HG02943 (cell line): ENCODE results near the gene PROM1.

Source experiments
- ATAC-seq: cut with Tn5 transposase; IDR thresholded peaks from one replicate; pipeline ENCODE4 v1.9.1; 2021; ENCODE audit warnings: mild to moderate bottlenecking, low read depth, moderate library complexity; ENCODE audit not compliant: unreplicated experiment

Gene PROM1

DNA sequence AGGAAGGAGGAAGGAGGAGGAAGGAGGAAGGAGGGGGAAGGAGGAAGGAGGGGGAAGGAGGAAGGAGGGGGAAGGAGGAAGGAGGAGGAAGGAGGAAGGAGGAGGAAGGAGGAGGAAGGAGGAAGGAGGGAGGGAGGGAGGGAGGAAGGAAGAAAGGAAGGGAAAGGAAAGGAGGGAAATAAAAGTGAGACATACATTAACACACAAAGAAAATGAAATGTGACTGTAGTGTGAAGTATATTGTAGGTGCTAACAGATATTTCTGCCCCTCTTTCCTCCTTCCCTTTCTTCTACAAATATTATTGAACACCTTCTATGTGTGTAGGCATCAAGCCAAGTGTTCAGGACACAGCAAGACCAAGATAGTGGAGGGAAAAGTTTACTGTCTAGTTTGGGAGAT, 26.4 kb upstream of the PROM1 start:
- no peak for ATAC-seq

DNA sequence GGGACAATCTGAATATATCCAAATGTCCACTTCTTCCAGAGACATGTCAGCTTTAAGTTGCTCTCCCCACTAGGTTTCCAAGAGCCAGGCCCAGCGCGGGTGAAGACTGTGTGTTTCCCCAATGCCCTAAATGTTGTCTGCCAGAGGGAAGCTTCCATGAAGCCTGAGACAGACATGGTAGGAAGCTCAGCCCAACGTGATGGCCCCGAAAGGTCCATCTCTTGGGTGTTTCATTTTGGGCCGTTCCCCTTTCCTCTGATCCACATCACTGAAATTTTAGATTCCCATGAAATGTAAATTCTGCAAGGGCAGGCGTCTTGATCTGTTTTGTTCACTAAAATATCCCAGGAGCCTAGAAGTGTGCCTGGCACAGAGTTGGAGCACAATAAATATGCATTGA, 25.4 kb upstream of the PROM1 start:
- ATAC-seq: no peak

DNA sequence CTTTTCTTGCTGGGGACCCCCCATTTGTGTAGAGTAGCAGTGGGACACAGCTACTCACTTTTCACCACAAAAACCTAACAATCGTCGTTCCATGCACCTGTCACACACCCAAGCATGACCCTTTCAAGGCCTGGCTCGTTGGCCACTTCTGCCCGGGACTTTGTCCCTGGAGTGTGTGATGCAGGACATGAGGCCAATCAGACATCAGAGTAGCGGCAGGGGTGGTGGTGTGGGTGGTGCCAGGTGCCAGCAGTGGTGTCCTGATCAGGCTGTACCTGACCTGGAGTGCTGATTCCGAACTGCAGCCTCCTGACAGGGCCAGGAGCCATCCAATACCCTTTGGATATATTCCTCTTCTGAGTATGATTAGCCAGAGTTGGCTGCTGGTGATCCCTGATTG, 23.1 kb upstream of the PROM1 start:
- ATAC-seq: no peak

DNA sequence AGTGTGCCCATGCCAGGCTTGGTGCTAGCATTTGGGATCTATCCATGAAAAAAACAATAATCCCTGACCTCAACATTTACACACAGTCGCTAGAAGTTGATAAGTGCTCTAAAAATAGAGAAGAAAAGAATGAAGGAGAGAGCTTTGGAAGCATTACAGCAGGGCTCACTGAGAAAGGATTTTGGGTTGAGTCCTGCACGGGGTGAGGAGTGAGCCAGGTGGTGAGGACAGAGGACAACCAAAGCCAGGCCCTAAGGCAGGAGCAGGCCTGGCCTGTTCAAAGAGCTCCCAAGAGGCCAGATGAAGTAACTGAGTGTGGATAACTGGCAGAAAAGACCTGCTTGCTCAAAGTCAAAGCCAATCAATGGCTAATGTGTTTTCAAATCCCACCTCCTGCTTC, 20.7 kb upstream of the PROM1 start:
- no peak for ATAC-seq

DNA sequence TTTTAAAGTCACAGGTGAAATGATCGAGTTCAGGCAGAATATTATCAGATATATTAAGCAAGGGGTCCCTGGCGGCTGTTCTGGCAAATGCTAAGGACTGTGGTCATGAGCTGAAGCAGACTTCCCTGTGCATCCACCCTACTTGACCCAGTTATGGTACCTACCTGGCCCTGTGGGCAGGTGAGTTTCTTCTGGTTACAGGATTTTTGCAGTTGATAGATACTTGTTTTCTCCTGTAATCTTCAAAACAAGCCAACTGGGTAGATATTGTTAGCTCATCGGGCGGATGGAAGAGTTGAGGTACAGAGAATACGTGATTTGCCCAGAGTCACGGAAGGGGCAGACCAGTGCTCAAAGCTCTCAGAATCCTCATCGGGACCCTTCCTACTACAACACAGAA, 18.5 kb upstream of the PROM1 start:
- ATAC-seq: no peak

DNA sequence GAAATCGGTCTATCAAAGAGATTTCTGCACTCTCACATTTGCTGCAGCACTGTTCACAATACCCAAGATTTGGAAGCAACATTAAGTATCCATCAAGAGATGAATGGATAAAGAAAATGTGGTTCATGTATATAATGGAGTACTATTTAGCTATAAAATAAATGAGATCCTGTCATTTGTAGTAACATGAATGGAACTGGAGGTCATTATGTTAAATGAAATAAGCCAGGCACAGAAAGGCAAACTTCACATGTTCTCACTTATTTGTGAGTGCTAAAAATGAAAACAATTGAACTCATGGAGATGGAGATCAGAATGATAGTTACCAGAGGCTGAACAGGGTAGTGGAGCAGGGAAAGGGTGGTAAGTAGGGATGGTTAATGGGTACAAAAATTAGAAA, 17.0 kb upstream of the PROM1 start:
- ATAC-seq: no peak

DNA sequence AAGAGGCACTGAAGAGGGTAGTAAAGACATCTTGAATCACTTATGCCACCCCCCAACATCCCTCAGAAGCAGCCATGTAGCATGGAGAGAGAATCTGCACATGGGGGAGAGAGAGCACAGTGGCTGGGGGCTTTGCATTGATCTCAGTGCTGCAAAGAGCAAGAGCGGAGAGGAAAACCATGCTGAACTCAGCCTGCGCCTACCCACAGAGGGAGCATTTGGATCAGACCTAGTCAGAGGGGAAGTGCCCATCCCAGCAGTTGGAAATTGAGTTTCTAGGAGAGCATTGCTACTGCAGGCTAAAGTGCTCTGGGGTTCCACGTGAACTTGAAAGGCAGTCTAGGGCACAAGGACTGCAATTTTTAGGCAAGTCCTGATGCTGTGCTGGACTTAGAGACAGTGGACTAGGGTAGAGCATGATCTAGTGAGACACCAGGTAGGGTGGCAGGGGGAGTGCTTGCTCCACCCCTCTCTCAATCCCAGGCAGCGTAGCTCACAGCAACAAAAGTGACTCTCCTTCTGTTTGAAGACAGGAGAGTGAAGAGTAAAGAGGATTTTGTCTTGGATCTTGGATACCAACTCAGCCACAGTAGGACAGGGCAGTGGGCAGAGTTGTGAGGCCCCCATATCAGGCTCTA, 9.0 kb upstream of the PROM1 start:
- ATAC-seq: no peak

DNA sequence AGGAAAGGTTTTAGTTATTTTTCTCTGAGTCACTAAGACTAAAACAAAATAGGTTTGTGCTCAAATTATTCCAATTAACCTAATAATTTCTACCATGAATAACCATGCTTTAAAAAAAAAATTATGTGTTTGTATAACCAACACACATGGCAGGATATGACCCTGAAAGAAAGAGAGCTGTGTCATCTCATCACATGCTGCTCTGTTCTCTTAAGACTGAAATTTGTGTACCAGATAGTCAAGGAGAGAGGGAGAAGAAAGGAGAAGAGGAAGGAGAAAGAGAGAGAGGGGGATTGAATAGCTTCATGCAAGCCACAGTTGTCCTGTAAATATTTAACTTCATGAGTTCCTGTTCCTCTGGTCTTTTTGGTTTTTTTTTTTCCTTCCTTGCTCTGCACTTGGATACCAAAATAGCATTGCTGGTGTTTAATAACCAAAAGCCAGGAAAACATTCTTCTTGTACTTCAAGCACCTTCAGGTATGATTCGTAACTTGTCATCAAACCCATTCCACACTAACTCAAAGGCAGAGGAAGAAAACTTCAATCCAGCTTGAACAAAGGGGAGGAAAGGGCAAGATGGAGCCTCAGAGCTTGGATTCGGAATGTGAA, 6.4 kb upstream of the PROM1 start:
- no peak for ATAC-seq

DNA sequence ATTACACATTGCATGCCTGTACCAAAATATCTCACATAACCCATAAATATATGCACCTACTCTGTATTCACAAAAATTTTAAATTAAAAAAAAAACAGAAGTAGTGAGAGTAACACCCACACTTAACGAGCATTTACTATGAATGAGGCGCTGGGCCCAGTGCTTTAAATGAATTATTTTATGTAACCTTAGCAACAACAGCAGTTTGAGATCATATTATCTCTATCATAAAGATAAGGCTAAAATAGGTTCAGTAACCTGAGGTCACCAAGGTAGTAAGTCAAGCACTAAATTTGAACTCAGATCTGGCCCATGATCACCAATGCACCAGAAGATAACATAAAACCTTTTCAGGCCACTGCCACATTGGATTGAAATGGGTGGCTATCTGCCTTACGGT, 5.3 kb upstream of the PROM1 start:
- ATAC-seq: no peak

DNA sequence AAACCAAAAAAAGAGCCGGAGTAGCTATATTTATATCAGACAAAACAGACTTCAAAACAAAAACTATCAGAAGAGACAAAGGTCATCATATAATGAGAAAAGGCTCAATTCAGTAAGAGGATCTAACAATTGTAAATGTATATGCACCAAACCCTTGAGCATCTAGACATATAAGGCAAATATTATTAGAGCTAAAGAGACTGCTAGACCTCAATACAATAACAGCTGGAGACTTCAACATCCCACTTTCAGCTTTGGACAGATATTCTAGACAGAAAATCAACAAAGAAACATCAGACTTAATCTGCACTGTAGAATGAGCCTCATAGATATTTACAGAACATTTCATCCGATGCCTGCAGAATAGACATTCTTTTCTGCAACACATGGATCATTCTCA, 4.8 kb upstream of the PROM1 start:
- no peak for ATAC-seq

DNA sequence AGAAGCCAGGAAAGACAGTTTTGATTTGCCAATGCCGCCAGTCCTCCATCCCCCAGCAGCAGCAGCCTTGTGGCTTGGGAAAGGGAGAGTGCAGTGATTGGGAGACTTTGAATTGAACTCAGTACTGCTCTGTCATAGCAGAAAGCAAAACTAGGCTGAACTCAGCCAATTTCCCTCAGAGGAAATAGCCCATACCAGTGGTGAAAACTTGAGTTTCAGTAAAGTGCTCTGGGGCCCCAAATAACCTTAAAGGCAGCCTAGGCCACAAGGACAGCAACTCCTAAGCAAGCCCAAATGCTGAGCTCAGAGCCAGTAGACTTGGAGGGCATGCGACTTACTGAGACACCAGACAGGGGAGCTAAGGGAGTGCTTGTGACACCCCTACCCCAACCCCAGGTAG, 2.0 kb upstream of the PROM1 start:
- no peak for ATAC-seq

DNA sequence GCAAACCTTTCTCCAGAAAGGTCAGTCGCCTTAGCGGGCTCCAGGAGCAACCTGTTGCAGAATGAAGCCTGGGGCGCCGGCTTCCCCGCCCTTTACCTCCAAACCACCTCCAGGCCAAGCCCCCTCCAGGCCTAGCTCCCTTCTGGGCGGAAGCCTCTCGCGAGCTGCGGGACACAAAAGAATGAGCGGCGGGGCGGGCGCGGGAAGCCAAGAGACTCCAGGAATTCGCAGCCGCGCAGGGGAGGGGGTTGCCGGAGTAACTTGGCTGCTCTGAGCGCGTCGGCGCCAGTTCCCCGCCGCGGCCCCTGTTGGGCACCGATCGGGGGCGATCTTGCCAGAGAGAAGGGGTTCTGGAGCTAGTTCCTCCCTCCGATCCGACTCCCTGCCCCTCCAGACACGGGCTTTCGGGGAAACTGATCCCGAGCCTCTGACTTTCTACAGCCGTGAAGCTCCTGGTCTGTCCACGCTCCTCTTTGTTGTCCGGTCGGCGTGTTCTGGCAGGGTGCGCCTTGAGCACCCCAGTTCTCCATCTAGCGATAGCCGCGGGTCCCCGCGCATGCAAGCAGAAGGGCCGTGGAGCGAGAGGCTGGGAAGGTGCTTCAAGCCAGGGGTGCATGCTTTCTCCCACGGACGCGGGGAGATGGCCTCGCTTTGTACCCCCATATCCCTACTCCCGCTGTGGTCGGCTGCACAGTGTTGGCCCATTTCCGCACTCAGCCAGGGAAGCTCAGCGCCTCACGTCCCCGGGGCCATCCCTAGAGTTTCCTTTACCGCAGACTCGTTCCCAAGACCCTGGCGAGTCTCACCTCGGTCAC, 1.2 kb downstream of the PROM1 start:
- no peak for ATAC-seq

DNA sequence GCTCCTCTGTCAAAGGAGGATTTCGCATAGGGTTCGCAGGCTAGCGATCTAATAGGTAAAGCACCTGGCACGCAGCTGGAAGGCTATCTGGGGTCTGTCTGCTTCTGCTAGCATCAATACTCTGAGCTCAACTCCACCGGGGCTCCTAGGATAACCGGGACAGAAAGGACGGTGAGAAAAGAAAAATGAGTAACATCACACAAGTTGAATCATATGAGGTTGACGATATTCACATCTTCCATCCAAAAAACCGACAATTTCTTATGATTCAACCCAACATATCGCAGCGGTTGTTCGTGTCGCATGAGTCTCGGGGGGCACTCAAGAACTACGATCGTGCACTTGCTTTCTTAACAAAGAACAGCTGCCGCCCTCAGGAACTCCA, 1.8 kb downstream of the PROM1 start:
- no peak for ATAC-seq

DNA sequence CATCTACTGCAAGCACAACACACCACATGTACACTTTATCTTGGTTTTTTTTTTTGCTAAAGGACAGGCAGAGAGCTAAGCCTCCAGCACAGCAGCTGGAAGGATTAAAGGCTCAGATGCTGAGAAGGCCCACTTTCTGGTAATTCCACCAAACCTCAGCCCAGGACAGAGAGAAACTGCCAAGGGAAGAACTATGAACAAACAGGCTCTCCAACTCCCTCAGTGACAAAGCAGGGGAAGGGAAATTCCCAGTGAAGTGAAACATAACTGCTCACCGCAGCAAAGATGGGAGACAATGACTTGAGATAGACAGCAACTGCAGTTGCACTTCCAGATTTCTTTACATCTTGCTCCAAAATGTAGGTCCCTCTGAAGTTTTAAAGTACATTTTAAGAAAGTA, 4.8 kb downstream of the PROM1 start:
- ATAC-seq: no peak

DNA sequence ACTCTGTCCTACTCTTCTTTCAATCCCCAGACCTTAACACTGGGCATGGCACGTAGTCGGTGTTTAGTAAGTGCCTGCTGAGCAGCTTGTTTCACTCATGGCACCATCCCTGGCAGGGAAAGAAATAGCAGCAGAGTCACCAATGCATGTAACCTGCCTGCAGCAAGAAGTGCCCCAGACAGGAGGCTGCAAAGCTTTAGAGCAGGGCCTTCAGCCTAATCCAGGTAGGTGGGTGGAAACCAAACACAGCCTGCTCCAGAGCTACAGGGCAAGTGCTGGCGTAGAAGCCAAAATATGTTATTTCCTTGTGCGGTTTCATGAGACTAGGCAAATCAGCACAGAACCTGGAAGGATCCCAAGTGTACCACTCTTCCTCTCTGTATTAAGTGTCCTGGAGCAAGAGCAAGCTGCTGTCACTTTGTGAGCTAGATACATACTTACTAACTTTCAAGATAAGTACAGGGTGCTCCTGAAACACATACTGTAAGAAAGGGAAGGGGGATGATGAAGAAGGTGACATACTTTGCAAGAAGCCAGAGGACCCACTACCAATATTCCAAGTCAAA, 5.5 kb downstream of the PROM1 start:
- ATAC-seq: no peak

DNA sequence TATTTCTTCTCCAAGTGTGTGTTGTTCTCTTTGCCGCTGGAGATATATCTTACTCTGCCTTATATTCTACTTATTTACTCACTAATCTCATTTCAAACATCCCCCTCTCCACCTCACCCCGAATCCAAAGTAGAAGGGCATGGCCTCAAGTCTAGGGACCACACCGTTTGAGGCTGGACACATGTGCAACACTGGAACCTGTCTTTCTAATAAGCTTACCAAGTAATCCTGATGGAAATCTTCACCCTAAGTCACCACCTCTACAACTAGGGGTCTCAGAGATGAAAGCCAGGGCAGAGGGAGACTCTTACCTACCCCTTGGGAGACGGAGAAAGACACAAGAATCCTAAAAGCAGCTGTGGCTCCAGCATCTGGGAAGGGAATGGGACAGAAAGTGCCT, 6.0 kb downstream of the PROM1 start:
- ATAC-seq: no peak

DNA sequence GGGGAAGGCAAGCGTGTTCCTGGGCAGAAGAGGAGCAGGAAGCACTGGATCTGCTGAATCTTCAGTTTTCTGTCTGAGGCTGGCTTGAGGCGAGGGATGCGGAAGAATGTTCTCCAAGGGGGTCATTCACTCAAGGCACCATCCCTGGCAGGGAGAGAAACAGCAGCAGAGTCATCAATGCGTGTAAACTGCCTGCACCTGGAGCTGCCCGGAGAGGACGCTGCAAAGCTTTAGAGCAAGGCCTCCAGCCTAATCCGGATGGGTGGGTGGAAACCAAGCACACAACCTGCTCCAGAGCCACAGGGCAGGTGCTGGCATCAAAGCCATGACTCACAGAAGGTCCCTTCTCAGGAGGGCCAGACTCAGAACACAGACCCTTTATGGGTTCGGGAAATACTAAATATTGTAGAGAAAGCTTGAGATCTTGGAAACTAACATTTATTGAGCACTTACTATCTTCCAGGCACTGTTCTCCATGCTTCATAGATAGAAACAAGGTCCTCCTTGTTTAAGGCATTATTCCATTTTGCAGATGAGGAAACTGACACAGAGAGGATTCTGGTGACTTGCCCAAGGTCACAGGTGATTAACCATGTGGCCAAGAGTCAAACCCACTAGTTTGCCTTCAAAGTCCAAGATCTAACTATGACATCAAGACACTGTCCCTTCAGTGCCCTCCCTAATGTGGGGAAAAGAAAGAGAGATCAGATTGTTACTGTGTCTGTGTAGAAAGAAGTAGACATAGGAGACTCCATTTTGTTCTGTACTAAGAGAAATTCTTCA, 7.7 kb downstream of the PROM1 start:
- no peak for ATAC-seq

DNA sequence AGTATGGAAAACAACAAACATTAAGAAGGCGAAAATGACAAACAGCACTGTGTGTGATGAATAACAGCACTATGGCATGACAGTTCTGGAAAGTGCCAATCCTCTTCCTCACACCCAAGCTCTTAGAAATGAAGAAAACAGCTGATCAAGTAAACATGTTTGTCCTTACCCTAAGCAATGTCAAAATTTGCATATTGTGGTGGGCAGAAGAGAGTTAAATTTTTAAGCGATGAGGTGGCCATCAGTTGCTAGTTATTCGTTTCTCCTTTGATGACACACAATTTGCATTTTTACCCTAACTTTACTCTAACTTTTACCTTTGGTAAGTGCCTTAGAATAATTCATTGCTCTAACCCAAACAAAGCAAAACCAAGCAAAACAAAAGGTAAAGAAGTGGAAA, 8.8 kb downstream of the PROM1 start:
- no peak for ATAC-seq

DNA sequence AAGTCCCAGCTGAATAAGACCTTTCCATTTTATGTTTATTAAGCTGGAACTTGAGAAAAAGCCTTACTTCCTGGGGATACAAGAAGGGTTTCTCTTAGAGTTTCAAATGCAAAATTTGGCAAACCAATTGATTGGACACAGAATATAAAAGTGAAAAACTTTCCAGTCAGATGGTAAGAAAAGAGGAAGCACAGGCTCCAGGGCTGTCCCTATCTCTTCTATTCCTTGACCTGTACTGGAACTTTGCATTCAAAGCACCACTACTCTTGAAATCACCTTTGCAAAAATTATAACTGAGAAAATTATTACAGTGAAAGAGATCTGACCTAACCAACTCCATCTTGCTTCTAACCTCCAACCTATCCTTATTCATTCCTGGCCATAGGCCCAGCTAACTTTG, 11.7 kb downstream of the PROM1 start:
- no peak for ATAC-seq

DNA sequence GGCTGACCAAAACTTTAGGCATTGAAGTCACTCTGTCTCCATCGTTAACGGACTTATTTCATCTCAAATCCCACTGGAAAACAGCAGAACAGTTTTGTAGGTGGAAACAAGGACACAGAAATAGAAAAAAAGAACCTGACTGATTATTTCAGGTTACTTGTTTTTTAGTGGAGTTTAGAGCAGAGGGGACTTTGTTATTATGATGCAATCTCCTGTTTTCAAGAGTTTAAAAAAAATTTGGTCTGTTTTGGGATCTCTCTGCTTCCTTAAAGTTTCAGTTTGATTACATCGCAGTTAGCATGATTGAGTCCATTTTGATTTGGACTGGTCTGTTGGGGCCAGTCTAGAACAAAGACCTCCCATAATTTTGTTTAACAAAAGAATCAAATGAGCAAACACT, 13.6 kb downstream of the PROM1 start:
- no peak for ATAC-seq

DNA sequence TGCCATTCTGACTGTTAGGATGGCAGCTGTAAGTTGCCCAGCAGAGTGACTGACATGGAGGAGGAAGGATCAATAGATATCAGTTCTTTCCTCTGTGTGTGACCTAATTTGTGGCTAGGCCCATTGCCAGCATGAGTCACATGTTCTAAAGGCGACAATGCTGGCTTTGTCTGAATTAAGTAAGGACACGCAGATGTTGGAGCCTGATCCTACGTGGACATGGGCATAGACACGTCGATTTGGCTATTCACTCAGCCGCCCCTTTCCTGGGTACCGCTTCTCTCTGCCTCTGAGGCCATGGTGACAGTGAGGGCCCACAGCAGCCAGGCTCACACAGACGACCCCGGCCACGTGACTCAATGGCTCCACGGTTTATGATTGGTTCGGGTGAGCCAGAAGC, 16.3 kb downstream of the PROM1 start:
- ATAC-seq: no peak
